HTR-8/SVneo (cell line): ENCODE results near the gene TSC2.
"Not testable (repeated sequence)": the region's sequence is repeated elsewhere in the genome, so short reads cannot be mapped to it uniquely, and the experiment has no call there.

Experiments used
- DNase-seq: peaks from one replicate; pipeline ENCODE4 v3.0.0; 2011; ENCODE audit warnings: low spot score, mixed read lengths; ENCODE audit not compliant: insufficient read length
- FAIRE-seq: peaks from 2 replicates; lab custom pipeline; 2011; peaks lifted over from hg19 to GRCh38; lab: Jason Lieb, UNC

Gene TSC2

DNA sequence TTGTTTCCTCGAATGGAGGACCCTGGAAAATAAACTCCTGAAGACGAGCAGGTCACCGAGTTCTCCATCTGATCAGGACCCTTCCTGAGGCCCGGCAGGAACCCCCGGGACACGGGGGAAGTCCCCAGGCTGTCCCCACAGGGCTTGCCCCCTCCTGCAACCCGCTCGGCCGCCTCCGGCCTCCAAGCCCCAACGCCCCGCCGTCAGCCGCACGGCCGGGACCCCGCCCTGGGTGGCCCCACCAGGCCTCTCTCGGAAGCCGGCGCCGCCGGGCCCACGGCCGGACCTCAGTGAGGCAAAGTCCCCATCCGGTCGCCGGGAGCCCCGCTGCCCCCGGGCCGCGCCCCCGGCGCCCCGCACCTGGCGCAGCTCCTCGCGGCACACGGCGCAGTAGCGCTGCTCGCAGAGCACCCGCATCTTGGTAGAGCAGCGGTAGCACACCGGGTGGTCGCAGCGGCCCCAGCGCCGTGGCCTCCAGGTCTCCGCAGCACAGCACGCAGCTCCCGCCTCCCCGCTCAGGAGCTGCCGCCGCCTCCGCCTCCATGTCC is 38.5 kb upstream of the TSC2 start:
- no peak for DNase-seq

DNA sequence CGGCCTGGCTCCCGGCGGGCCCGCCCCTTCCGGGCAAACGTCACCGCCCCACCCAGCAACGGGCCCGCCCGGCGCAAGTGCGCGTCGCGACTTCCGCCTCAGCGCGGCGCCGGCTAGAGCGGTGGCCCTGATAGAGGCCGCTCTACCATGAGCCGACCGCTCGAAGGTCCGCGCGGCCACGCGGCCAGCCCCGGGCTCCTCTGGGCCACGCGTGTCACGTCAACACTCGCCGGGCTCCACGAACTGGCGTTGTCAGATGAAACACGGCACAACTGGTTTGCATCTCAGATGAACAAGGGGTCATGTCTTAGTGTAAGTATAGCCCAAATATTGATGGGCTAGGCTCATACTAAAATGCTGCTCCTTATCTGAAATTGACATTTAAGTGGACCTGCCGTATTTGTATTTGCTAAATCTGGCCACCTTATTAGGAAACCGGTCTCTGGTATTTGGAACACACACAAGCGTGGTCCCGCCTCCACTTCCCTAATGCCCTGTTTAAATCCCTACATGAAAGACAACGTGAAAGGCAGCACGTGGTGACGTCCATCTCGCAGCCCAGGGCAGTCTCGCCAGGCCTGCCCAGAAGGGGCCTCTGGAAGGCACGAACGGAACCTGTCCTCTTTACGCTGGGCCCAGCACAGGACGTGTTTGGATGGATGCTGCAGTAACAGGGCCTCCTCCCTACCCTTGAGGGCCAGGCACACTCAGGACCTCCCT is 37.8 kb upstream of the TSC2 start, which contains the start of gene ZNF598:
Gene ZNF598, minus strand, starts transcription at position 31 of the 720 bp plus-strand sequence.
- FAIRE-seq, result peak; percentile 88
- peak; percentile 92 for DNase-seq

More for the DNA sequence above, 38.5 kb upstream of the TSC2 start:
- FAIRE-seq, result no peak

DNA sequence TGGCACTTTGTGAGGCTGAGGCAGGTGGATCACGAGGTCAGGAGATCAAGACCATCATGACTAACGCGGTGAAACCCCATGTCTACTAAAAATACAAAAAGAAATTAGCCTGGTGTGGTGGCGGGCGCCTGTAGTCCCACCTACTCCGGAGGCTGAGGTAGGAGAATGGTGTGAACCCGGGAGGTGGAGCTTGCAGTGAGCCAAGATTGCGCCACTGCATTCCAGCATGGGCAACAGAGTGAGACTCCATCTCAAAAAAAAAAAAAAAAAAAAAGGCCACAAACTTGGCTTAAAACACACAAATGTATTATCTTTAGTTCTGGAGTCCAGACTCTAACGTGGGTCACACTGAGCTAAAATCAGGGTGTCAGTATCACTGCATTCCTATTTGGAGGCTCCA is 36.1 kb upstream of the TSC2 start:
- DNase-seq, FAIRE-seq: not testable (repeated sequence)

DNA sequence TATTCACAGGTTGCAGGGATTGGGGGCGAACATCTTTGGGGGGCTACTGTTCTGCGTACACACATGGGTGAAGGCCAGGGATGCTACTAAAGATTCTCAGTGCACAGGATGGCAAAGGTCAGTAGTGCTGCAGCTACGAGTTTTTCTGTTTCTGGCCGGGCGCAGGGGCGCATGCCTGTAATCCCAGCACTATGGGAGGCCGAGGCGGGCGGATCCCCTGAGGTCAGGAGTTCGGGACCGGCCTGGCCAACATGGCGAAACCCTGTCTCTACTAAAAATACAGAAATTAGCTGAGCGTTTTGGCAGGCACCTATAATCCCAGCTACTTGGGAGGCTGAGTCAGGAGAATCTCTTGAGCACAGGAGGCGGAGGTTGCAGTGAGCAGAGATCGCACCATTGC is 34.3 kb upstream of the TSC2 start:
- DNase-seq (no peak), FAIRE-seq (no peak)

DNA sequence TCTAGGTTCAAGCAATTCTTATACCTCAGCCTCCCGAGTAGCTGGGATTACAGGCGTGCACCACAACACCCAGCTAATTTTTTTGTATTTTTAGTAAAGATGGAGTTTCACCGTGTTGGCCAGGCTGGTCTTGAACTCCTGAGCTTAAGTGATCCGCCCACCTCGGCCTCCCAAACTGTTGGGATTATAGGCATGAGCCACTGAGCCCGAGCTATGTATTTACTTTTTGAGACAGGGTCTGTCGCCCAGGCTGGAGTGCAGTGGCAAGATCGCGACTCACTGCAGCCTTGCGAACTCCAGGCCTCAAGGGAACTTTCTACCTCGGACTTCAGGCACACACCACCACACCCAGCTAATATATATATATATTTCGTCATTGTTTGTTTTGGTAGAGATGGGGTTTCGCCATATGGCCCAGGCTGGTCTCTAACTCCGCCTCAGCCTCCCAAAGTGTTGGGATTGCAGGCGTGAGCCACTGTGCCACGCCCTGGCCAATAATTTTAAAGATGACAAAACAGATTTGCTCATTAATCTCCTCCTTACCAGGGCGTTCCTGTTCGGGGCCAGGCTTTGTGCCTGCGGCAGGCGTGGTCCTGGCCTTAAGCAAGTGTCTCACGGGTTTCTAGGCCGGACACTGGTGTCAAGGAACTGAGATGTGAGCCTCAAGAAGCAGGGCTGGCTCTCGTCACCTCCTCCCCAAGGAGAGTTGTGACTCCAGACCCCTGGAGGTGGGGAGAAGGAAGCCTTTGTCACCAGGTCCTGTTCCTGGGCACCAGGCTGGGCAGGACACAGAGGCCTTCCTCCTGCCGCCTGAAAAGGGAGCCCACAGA is 32.5 kb upstream of the TSC2 start:
- DNase-seq, result no peak
- no peak for FAIRE-seq

DNA sequence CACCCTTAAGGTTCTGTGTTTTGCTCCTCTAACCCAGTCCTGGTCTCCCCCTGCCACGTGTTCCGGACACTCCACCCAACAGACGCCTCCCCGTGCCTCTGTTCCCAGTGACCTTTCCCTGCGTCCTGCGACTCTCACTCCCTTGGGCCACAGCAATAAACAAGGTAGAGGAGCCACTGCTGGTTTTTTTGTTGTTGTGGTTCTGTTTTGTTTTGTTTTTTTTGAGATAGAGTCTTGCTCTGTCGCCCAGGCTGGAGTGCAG is 31.9 kb upstream of the TSC2 start:
- no peak for FAIRE-seq
- DNase-seq, result no peak

DNA sequence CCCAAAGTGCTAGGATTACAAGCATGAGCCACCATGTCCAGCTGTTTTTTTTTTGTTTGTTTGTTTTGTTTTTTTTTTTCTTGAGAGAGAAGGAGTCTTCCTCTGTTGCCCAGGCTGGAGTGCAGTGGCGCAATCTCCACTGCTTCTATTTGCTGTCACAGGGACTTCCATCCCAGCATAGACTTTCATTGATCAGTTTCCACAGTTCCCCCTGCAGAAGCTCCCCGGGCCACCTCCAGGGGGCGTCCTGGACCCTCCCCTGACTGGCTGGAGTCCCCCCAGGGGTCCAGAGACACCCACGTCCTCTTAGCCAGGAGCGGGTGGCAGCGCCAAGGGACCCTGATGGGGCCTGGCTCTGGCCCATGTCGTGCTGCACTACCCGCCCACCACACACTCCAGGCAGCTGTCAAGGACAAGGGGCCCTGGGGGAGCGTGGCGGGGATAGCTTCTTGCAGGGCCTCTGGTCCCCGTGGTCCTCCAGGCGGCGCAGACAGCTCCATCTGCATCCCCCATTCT is 31.3 kb upstream of the TSC2 start:
- FAIRE-seq (no peak), DNase-seq (no peak)

DNA sequence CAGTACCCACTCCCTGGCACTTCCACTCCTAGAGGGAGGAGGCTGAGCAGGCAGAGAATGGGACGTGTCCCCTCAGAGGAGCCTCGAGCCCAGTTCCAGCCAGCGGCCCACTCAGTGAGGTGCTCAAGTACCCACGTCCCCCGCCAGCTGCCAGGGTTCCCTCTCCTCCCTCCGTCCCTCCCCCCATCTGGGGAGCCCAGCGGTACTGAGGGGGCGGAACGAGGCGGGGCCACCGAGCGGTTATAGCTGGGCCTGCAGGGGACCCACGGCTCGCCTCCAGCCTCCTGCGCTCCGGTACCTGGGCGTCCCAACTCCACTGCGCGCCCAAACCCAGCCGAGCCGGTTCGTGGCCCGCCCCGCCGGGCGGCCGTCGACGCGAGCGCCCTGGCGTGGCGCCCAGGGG is 28.3 kb upstream of the TSC2 start, which contains the start of gene NPW:
Gene NPW, plus strand, starts transcription at position 268 of the 403 bp plus-strand sequence.
- DNase-seq (no peak), FAIRE-seq (no peak)

DNA sequence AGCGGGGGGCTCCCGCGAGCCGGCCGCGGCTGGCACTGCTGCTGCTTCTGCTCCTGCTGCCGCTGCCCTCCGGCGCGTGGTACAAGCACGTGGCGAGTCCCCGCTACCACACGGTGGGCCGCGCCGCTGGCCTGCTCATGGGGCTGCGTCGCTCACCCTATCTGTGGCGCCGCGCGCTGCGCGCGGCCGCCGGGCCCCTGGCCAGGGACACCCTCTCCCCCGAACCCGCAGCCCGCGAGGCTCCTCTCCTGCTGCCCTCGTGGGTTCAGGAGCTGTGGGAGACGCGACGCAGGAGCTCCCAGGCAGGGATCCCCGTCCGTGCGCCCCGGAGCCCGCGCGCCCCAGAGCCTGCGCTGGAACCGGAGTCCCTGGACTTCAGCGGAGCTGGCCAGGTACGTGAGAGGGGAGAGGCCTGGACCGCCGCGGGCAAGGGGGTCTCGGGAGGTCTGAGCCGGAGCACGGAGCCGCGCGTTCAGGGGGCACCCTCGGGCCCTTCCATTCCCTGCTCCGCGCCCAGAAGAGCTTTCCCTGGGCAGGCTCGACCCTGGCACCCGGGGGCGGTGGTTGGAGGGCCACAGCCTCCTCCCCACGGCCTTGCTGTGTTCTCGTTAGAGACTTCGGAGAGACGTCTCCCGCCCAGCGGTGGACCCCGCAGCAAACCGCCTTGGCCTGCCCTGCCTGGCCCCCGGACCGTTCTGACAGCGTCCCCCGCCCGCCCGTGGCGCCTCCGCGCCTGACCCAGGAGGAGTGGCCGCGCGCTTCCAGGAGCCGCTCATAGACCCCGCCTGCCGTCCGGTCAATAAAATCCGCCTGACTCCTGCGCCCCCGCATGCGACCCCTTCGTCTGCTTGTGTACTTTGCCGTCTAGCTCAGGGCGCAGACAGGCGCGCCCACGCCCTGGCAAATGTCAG is 27.6 kb upstream of the TSC2 start:
- FAIRE-seq, result no peak
- DNase-seq, result no peak

DNA sequence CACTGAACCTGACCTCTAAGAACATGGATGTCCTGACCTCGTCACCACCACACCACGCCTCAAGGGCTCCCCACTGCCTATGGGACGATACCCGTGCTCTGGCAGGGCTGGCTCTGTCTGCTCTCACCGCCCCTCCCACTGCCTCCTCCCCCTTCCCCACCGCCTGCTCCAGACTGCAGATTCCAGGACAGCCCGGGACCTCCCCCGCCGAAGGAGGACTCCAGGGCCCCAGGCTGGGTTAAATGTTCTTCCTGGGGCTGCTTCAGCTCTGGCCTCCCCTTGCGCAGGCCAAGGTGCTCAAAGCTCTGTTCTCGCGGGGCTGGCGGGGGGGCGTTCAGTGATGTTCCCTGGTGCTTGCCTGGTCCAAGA is 25.1 kb upstream of the TSC2 start:
- no peak for DNase-seq
- peak; percentile 90 for FAIRE-seq

DNA sequence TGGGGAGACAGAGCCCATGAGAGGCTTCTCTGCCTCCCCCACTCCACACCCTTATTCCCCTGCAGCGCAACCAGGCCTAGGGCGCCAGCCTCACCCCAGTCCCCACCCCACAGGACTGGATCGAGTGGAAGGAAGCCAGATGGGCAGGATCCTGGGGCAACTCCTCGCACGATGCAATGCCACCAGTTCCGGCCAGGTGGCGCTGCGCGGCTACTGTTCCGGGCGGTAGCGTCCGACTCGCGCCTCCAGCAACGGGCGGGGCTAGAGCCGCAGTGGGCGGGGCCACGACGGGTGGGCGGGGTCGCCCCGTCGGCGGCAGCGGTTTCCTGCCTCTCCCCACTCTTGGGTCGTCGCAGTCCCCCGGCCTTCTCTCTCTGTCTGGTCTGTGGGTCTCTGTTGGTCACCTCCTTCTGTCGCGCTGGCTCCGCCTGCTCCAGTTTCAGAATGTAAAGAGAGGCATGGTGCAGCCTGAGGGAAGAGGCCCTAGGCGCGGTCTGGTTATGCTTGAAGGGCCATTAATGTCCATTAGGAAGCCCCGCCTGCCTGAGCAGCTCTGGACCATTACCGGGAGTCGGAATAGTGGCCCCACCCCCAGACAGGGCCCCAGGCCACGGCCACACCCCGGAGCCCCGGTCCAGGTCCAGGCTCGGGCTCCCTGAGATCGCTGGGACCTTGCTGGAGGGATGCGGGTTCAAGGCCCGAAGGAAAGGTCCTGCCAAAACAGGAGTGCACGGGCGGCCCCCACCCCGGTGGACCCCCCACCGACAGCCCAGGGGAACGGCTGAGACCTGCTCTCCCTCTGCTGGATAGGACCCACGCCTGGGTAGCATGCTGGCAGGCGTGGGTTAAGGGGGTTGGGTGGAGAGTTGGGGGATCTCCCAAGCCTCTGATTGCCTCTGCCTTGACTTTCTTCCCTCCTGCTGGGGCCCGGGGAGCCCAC is 24.4 kb upstream of the TSC2 start:
- peak; percentile 95 for FAIRE-seq
- peak; percentile 92 for DNase-seq

DNA sequence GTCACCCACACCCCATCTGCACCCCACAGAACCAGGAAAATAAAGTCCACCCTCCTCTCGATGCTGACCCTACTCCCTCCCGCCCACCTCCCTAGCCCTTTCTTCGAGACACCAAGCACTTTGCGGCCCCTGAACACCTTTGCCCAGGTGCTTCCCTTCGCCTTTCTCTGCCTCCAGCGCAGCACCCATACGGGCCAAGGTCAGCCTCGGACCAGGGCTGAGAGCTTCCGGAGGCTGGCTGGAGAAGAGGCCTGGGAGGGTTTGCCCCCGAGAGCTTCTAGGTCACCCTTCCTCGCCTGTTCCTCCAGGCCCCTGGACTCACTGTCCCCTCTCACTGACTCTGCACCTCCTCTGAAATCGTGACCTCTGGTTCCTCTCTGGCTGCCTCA is 23.8 kb upstream of the TSC2 start:
- FAIRE-seq (no peak), DNase-seq (no peak)

DNA sequence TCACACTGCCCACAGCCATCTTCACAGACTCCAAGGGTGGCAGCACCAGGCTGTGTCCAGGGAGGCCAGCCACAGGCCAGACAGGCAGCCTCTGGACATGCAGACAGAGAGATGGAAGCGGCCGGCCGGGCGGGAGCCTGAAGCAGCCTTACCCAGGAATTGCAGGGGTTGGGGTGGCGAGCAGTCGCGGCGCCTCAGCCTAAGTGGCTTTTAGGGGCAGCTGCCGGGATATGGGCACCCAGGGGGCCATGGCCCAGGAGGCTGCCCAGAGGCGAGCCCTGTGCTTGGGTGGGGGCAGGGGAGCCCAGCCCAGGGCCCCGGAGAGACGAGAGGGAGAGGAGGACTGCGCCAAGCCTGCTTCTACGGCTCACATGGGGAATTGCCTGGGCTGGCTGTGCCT is 22.5 kb upstream of the TSC2 start:
- FAIRE-seq (no peak), DNase-seq (no peak)

DNA sequence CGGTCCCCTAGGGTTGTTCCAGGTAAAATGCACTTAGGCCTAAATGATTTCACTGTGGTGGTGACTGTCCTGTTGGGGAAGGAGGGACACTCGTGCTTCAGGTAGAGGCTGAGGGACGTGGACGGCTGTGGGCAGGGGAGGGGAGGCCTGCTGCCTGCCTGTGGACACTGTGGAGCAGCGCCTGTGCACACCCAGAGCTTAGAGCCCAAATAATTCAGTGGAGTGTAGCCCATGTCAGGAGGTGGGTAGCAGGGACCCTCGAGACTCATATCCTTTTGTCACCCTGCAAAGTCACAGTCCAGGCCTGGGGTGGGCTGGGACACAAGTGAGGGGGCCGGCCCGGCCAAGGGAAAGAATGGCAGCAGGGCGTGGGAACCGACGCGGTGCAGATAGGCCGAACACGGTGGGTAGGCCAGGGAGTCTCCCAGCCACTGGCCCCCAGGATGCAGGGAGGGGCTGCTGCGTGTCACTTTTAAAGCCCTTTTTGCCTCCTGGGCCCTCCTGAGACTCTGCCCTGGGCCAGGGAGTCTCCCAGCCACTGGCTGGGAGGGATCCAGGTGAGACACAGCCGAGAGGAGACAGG is 21.8 kb upstream of the TSC2 start:
- DNase-seq (no peak), FAIRE-seq (no peak)

DNA sequence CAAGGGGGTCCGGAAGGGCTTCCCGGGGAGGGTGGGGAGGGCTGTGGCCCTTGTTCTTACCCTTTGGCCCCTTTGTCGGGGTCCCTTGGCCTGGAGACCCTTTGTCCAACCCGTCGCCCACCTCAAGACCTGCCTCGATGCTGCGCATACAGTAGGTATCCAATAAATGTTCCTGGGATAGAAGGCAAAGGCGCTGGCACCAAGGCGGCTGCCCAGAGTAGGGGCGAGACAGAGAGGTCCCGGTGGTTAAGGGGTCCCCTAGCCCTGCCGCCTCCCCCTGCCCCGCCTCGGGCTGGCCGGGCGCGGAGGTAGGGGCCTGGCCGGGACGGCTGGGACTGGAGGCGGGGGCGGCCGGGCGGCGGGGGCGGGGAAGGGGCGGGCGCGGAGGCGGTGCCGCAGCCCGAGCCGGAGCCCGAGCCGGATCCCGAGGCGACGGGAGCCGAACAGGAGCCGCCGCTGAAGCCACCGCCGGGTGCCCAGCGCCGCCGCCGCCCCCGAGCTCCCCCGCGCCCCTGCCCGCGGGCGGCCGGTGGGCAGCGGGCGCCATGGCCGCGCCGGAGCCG is 21.2 kb upstream of the TSC2 start, which contains the start of gene NHERF2:
Gene NHERF2, plus strand, starts transcription at position 442 of the 563 bp plus-strand sequence. Its CDS starts 104 bp downstream, at position 546.
- DNase-seq (no peak), FAIRE-seq (no peak)

DNA sequence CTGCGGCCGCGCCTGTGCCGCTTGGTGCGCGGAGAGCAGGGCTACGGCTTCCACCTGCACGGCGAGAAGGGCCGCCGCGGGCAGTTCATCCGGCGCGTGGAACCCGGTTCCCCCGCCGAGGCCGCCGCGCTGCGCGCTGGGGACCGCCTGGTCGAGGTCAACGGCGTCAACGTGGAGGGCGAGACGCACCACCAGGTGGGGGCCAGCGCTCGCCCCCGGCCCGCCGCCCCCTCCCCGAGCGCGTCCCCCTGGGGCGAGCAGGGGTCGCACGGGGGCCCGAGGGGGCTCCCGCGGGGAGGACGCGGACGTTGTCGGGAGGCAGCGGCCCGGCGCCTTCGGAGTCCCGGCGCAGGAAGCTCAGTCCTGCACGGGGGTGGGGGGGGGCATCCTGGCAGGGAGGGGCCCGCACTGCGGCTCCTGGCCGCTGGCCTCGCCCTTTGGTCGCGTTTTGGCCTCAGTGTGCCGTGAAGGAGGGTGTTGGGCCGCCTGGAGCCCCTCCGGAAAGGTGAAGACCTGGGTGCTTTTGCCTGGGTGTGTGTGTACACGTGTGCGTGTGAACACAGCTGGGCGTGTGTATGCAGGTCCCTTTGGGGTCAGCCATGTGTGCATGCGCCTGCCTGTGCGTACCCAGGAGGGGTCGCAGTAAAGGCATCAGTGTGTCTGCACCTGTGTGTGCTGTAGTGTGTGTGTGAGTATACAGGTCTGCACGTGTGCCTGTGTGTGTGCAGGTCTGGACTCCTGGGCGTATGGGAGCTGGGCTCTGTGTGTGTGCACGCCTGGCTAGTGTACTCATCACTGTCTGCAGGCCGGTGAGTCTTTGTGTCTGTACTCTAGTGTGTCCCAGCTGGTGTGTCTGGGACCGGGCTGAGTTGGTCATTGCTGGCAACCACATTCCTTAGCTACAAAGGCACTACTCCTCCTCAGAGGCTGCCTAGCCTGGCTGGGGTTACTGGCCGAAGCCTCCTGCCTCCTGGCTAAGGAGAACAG is 20.5 kb upstream of the TSC2 start:
- no peak for DNase-seq

DNA sequence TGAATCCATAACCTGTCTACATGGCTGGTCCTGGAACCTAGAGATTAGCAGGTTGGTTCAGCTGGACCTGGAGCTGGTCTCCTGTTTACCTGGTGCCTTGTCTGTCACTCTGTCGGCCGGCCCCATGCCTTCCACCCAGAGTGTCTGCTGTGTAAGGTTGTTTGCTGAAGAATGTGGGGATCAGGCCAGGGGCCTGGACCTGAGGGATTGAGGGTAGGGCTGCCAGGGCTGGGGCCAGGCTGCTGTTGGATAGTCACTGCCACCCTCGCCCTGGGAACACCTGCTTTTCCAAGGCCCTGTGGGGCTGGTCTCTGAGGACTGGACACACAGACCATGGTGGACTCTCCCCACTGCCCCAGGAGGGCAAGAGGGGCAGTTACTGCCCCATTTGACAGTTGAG is 19.6 kb upstream of the TSC2 start:
- no peak for DNase-seq
- FAIRE-seq, result no peak

More for the DNA sequence above, 20.5 kb upstream of the TSC2 start:
- peak; percentile 94 for FAIRE-seq
